ENCODE measurements around the gene NPIPB6. TPM values are rescaled to one million over a fixed set of nuclear protein-coding genes. Genes with fewer than 3 reads are reported as not detected.
A peak's percentile ranks its signal among the peaks of the same experiment; 100 is the strongest.
"Not testable (repeated sequence)": the region's sequence is repeated elsewhere in the genome, so short reads cannot be mapped to it uniquely, and the experiment has no call there.

NPIPB6 gene
- polyA plus RNA-seq, 1 donor from 2014 or later = 0.29 TPM

- H3K4me1 Mint-ChIP-seq, H3K27ac Mint-ChIP-seq, H3K36me3 Mint-ChIP-seq, H3K4me3 Mint-ChIP-seq, H3K9me3 Mint-ChIP-seq, H3K27me3 Mint-ChIP-seq: not testable (repeated sequence)
Measured at GRCh38 chr16:28330981-28331380, 32.3 kb downstream of the NPIPB6 start.

- H3K36me3 Mint-ChIP-seq, H3K9me3 Mint-ChIP-seq, H3K4me1 Mint-ChIP-seq, H3K4me3 Mint-ChIP-seq, H3K27me3 Mint-ChIP-seq, H3K27ac Mint-ChIP-seq: not testable (repeated sequence)
Measured at GRCh38 chr16:28330232-28330631, 33.1 kb downstream of the NPIPB6 start.

GRCh38 chr16:28326881-28327610, 36.3 kb downstream of the NPIPB6 start:
- no peaks in the 10 kb centered on the region for H3K36me3 Mint-ChIP-seq
- H3K4me3 Mint-ChIP-seq = no peak overlapping the region
- no peak overlapping the region for H3K27ac Mint-ChIP-seq
- H3K9me3 Mint-ChIP-seq = no peaks in the 10 kb centered on the region
- H3K27me3 Mint-ChIP-seq = peaks cover 2% of the 10 kb centered on the region
- H3K4me1 Mint-ChIP-seq = peaks cover 0 to 7% (median 5%) of the 10 kb centered on the region in 3 donors

GRCh38 chr16:28324887-28325279, 38.4 kb downstream of the NPIPB6 start:
- H3K4me1 Mint-ChIP-seq = peaks cover 0 to 7% (median 5%) of the 10 kb centered on the region in 3 donors
- H3K4me3 Mint-ChIP-seq = no peak overlapping the region
- no peaks in the 10 kb centered on the region for H3K36me3 Mint-ChIP-seq
- no peaks in the 10 kb centered on the region for H3K9me3 Mint-ChIP-seq
- H3K27ac Mint-ChIP-seq = no peak overlapping the region
- peaks cover 2% of the 10 kb centered on the region for H3K27me3 Mint-ChIP-seq

DNA sequence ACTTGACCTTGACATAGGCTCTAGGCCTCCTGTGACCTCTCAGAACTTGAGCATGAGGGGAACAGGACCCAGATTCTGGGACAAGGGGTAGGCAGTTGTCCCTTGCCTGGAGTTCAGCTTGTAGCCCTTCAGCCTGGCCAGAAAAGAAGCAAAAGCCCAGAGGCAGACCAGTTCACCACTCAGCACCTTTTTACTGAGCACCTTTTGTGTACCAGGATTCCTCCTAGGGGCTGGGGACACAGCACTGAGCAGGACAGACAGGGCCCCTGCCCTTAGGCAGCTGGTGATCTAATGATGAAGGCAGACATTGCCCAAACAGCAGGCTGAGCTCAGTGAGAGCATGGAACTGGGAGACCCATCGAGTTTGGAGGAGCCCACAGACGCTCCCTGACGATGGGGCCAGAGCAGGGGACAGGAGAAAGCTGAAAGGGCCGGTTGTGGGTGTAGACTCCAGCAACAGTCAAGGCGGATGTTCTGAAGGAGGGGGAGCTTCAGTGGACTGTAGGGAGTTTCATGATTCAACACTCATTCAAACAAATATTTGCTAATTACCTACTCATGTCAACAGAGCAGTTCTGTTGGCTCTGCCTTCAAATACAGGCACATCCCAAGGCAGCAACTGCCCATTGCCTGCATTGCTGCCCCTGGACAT, 38.9 kb downstream of the NPIPB6 start:
- Mint-ChIP-seq H3K4me3 (no peak overlapping the region), H3K36me3 (no peaks in the 10 kb centered on the region), H3K27ac (peak overlapping the region in 1 of 3 donors; percentile 8), H3K9me3 (no peaks in the 10 kb centered on the region), H3K4me1 (peaks cover 0 to 7% (median 5%) of the 10 kb centered on the region in 3 donors), H3K27me3 (peaks cover 2% of the 10 kb centered on the region)

GRCh38 chr16:28321700-28322411, 41.5 kb downstream of the NPIPB6 start:
- no peaks in the 10 kb centered on the region for H3K9me3 Mint-ChIP-seq
- no peak overlapping the region for H3K27ac Mint-ChIP-seq
- H3K4me1 Mint-ChIP-seq = peaks cover 0 to 4% (median 2%) of the 10 kb centered on the region in 3 donors
- no peaks in the 10 kb centered on the region for H3K36me3 Mint-ChIP-seq
- H3K27me3 Mint-ChIP-seq = no peaks in the 10 kb centered on the region
- no peak overlapping the region for H3K4me3 Mint-ChIP-seq

GRCh38 chr16:28320741-28321140, 42.6 kb downstream of the NPIPB6 start:
- Mint-ChIP-seq H3K4me3 (no peak overlapping the region), H3K4me1 (peaks cover 0 to 3% (median 0%) of the 10 kb centered on the region in 3 donors), H3K36me3 (no peaks in the 10 kb centered on the region), H3K27ac (no peak overlapping the region), H3K9me3 (no peaks in the 10 kb centered on the region), H3K27me3 (no peaks in the 10 kb centered on the region)

GRCh38 chr16:28320023-28320561, 43.2 kb downstream of the NPIPB6 start:
- H3K4me1 Mint-ChIP-seq = peaks cover 0 to 3% (median 0%) of the 10 kb centered on the region in 3 donors
- no peaks in the 10 kb centered on the region for H3K27me3 Mint-ChIP-seq
- H3K27ac Mint-ChIP-seq = no peak overlapping the region
- H3K9me3 Mint-ChIP-seq = no peaks in the 10 kb centered on the region
- no peaks in the 10 kb centered on the region for H3K36me3 Mint-ChIP-seq
- no peak overlapping the region for H3K4me3 Mint-ChIP-seq

- Mint-ChIP-seq H3K36me3 (no peaks in the 10 kb centered on the region), H3K27ac (peak overlapping the region in 1 of 3 donors; percentile 67), H3K27me3 (no peaks in the 10 kb centered on the region), H3K4me1 (peaks cover 0 to 3% (median 0%) of the 10 kb centered on the region in 3 donors), H3K9me3 (no peaks in the 10 kb centered on the region), H3K4me3 (no peak overlapping the region)
Measured at GRCh38 chr16:28319476-28320022, 43.8 kb downstream of the NPIPB6 start.

DNA sequence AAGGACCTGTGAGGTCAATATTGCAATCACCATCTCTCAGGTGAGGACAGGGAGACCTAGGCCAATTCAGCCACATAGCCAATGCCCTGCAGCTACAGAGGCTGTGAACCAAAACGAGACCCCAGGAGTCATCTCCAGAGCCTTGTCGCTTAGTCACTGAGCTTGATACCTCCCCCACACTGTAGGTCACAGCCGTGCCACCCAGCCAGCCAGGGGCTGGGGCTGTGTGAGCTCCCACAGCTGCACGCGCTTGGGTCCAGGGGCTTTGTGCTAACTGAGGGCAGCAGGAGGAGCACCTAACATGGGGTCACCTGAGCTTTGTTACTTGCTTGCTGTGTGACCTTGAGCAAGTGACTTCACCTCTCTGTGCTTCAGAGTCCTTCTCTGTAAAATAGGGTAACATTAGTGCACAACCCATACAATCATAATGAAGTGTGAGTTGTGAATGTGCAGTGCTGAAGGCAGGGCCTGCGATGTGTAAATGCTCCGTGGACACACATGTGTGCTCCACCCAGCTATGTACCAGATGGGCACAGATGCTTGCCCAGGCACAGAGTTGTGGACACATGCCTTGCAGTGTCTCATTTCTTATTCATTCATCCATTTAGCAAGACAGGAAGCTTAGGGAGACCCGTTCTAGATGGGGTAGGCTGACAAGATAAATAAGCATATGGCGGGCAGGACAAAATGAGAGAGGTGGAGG, 45.1 kb downstream of the NPIPB6 start:
- H3K27me3 Mint-ChIP-seq = no peaks in the 10 kb centered on the region
- H3K9me3 Mint-ChIP-seq = no peaks in the 10 kb centered on the region
- H3K4me1 Mint-ChIP-seq = peaks cover 0 to 3% (median 0%) of the 10 kb centered on the region in 3 donors
- H3K36me3 Mint-ChIP-seq = no peaks in the 10 kb centered on the region
- H3K4me3 Mint-ChIP-seq = no peak overlapping the region
- no peak overlapping the region for H3K27ac Mint-ChIP-seq

DNA sequence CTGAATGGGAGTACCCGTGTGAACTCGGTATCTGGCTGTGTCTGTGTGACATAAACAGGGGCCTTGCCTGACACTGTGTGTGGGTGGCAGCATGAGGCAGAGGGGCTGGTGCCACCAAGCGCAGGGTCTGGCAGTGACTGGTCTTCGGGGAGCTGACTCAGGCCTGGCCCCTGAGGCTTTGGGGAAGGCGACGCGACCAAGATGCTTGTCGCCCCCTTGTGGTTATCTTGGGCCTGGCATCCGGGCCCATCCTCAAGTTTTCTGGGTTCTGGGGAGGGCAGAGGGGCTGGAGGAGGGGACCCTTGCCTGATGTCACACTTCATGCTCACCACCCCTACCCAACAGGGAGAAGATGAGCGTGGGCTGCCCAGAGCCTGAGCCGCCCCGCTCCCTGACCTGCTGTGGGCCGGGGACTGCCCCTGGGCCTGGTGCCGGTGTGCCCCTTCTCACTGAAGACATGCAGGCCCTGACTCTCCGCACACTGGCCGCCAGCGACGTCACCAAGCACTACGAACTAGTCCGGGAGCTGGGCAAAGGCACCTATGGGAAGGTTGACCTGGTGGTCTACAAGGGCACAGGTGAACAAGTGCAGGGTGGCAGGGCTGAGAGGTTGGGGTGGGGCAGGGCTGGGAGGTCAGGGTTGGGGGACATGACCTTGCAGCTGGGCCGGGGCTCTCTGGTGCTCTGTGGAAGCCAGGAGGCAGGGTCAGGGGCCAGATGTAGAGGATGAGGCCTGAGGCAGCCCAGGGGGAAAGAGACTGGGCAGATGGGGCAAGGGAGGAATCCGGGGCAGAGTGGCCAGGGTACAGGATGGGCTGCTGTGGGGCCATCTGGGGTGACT, 46.0 kb downstream of the NPIPB6 start:
- Mint-ChIP-seq H3K27ac (peak overlapping the region in 2 of 3 donors; percentile 41 to 76), H3K4me1 (peaks cover 0 to 3% (median 0%) of the 10 kb centered on the region in 3 donors)

GRCh38 chr16:28316054-28316453, 47.3 kb downstream of the NPIPB6 start:
- no peak overlapping the region for H3K27ac Mint-ChIP-seq
- no peaks in the 10 kb centered on the region for H3K27me3 Mint-ChIP-seq
- H3K4me1 Mint-ChIP-seq = peaks cover 0 to 3% (median 0%) of the 10 kb centered on the region in 3 donors
- no peak overlapping the region for H3K4me3 Mint-ChIP-seq
- H3K9me3 Mint-ChIP-seq = no peaks in the 10 kb centered on the region
- H3K36me3 Mint-ChIP-seq = no peaks in the 10 kb centered on the region

More for the DNA sequence above, 46.0 kb downstream of the NPIPB6 start:
- Mint-ChIP-seq H3K36me3 (no peaks in the 10 kb centered on the region), H3K9me3 (no peaks in the 10 kb centered on the region), H3K4me3 (no peak overlapping the region), H3K27me3 (no peaks in the 10 kb centered on the region)

DNA sequence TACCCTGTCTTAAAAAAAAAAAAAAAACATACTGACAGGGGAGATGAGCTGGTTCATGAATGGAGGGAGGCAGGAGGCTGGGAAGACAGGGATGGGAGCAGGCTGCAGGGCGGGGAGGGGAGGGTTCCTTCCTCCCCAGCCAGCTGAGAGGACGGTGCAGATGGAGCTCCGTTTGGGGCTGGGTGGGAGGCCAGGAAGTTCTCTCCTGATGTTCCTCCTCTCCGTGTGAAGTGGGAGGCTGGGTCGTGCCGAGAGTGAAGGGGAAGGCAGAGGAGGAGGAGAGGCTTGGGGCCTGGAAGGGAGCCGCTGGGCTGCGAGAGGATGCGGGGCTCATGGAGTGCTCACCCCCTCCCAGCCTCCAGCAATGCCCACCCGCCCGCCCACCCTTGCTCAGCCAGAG, 49.7 kb downstream of the NPIPB6 start:
- Mint-ChIP-seq H3K4me3 (no peak overlapping the region), H3K27ac (no peak overlapping the region)

DNA sequence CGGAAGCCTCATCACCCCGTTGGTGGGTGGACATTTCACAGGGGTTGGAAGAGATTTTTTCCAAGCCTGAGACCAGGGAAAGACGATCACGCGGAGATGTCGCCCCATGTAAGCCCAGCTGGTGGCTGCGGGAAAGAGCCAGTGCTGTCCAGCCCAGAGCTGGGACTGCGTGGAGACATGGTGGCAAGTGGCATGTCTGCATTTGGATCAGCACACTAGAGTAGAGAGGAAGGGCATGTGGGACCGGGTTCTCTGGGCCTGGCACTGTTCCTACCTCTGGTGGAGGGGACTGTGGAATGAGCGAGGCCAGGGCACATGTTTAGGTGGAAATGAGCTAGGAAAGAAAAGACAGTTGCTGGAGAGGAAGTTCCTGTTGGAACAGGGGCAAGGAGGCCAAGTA, 51.0 kb downstream of the NPIPB6 start:
- no peaks in the 10 kb centered on the region for H3K27me3 Mint-ChIP-seq
- no peak overlapping the region for H3K4me3 Mint-ChIP-seq
- H3K4me1 Mint-ChIP-seq = peaks cover 0 to 12% (median 6%) of the 10 kb centered on the region in 3 donors
- H3K36me3 Mint-ChIP-seq = peaks cover 2% of the 10 kb centered on the region
- H3K27ac Mint-ChIP-seq = no peak overlapping the region
- H3K9me3 Mint-ChIP-seq = no peaks in the 10 kb centered on the region

More for the DNA sequence above, 49.7 kb downstream of the NPIPB6 start:
- no peaks in the 10 kb centered on the region for H3K27me3 Mint-ChIP-seq
- H3K9me3 Mint-ChIP-seq = no peaks in the 10 kb centered on the region
- H3K36me3 Mint-ChIP-seq = peaks cover 2% of the 10 kb centered on the region
- peaks cover 0 to 12% (median 6%) of the 10 kb centered on the region in 3 donors for H3K4me1 Mint-ChIP-seq
